Sigmoid colon (tissue), 7 donors: ENCODE data around the gene LAG3. TPM values are rescaled to one million over a fixed set of nuclear protein-coding genes. Genes with fewer than 3 reads are reported as not detected.
A peak's percentile ranks its signal among the peaks of the same experiment; 100 is the strongest.

ENCODE experiments used
- DNase-seq: peaks from one replicate; pipeline ENCODE4 v3.0.0-alpha.2; 2019
- H3K27ac ChIP-seq, 4 donors: fragments of 200-600 bp; sonication (generic); one replicate each; pipeline ENCODE4 v1.5.1; 2016 to 2019; ENCODE audit warnings: mild to moderate bottlenecking in 1 of 4
- H3K27me3 ChIP-seq, 3 donors: fragments of 200-600 bp; sonication (generic); one replicate each; pipeline ENCODE4 v1.5.1; 2019; ENCODE audit warnings: mild to moderate bottlenecking in 1 of 3
- H3K36me3 ChIP-seq, 4 donors: fragments of 200-600 bp; sonication (generic); one replicate each; pipeline ENCODE4 v1.5.1; 2016 to 2019
- H3K4me1 ChIP-seq, 4 donors: fragments of 200-600 bp; sonication (generic); one replicate each; pipeline ENCODE4 v1.5.1; 2017 to 2019
- H3K4me3 ChIP-seq, 4 donors: fragments of 200-600 bp; sonication (generic); one replicate each; pipeline ENCODE4 v1.5.1; 2017 to 2019; ENCODE audit warnings: mild to moderate bottlenecking in 2 of 4, moderate library complexity in 1 of 4
- H3K9me3 ChIP-seq, 4 donors: fragments of 200-600 bp in 3 of 4; sonication (generic) in 3 of 4; one replicate each; pipeline versions ENCODE4 v1.5.1 to v1.6.1; 2013 to 2019
- CTCF ChIP-seq, 4 experiments: fragments of 450-650 bp in 3 of 4; fragments of 200-600 bp in 1 of 4; IDR thresholded peaks; one replicate each; pipeline ENCODE4 v1.5.1; 2016 to 2019; ENCODE audit warnings: antibody characterized with exemption in 4 of 4, mild to moderate bottlenecking in 3 of 4, moderate library complexity in 2 of 4
- EP300 ChIP-seq, 4 donors: sonication (generic); formaldehyde crosslinking; IDR thresholded peaks; one replicate each; pipeline ENCODE4 v1.6.1; 2017; ENCODE audit warnings: antibody characterized with exemption in 4 of 4
- POLR2A ChIP-seq, 2 donors: fragments of 450-650 bp; IDR thresholded peaks; one replicate each; pipeline ENCODE4 v1.6.1; 2016; ENCODE audit warnings: antibody characterized with exemption in 2 of 2, mild to moderate bottlenecking in 2 of 2, moderate library complexity in 2 of 2
- POLR2AphosphoS5 ChIP-seq, 4 donors: sonication (generic); formaldehyde crosslinking; IDR thresholded peaks; one replicate each; pipeline ENCODE4 v1.6.1; 2017; ENCODE audit warnings: antibody characterized with exemption in 4 of 4
- WGBS, 2 donors: extraction: QIAGEN DNeasy Blood & Tissue Kit; methylation state at CpG; one replicate each; pipeline ENCODE4 v1.1.7; 2013; 5-methylcytosine and 5-hydroxymethylcytosine counted together
- intact Hi-C: fragments of 100-400 bp; cut with DNase I; formaldehyde crosslinking; loops from one replicate; pipeline ENCODE4 v1.15.1; 2023
- polyA plus RNA-seq, 3 donors: library from polyadenylated mRNA; stranded (reverse); fragments of 200-250 nt; gene quantifications; one replicate each; pipeline ENCODE4 v1.2.3, GENCODE V29; 2013
- total RNA-seq, 4 donors: library from RNA; depleted of rRNA; stranded (reverse); fragments of >200 nt; gene quantifications; one replicate each; pipeline ENCODE4 v1.1.0, GENCODE V29; 2016
- donor health status: healthy with polysubstance abuse.
- donor health status: Bipolar disorder and iron deficiency.
- donor health status: healthy.

LAG3 gene
- total and polyA plus RNA-seq, 7 donors: 0.60 to 6.9 (median 2.7) TPM

- Histone ChIP-seq H3K36me3 (peaks cover 30 to 51% (median 46%) of the 10 kb centered on the region in 4 donors), H3K27me3 (no peaks in the 10 kb centered on the region), H3K4me3 (peak overlapping the region in 3 of 4 donors; percentile 90 to 92 (median 90)), H3K4me1 (peaks cover 0 to 24% (median 19%) of the 10 kb centered on the region in 4 donors), H3K27ac (peak overlapping the region; percentile 98 to 99 (median 99)), H3K9me3 (no peaks in the 10 kb centered on the region)
- TF ChIP-seq POLR2AphosphoS5 (IDR thresholded peaks at IDR 0.05) (no peak), EP300 (IDR thresholded peaks at IDR 0.05) (no peak), CTCF (IDR thresholded peaks at IDR 0.05) (no peak), POLR2A (IDR thresholded peaks at IDR 0.05) (no peak)
- 75 to 90% methylated on average over 7 of the region's 7 CpGs for WGBS, 2 donors
- intact Hi-C loops: no loop called here
- DNase-seq: no peak
Observed at GRCh38 chr12:6751767-6752166, 20.6 kb upstream of the LAG3 start.

GRCh38 chr12:6752167-6752920 is 20.0 kb upstream of the LAG3 start:
- H3K4me3 ChIP-seq: peak overlapping the region; percentile 90 to 96 (median 91)

DNA sequence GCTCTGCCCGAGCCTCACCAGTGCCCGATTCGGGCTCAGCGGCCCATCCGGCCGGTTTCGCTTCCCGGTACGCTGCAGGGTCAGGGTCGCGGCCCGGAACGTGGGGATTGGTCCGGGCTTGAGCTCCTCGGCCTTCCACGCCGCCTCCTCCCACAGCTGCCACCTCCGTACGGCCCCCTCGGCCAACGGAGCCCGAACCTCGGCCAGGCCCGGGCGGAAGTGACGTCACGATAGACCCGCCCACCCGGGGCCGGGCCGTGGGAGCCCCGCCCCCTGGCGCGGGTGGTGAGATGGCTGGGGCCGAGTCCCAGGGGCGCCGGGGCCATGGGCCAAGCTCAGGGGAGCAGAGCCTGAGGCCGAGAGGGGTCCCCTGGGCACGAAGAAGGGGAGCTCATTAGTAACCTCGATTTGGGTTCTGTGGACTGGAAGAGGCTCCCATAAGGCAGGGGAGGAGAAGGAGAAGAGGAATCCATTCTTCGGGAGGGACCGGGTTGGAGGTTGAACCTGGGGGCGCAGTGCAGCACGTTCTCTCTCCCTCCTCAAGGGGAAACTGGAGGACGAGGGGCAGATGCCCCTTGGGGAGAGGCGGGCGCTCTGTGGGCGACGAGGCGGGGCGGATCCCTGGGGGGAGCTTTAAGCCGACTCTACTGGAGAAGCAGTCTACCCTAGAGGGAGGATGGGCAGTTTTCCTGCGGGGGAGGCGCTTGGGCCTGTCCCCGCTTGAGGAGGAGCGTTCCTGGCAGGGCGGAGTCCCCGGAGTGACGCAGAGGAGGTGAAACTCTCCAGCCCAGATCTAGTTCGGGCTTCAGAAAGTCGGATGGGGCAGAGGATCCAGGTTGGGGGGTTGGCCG is 19.2 kb upstream of the LAG3 start, which contains the start of gene MLF2:
Gene MLF2, minus strand, starts transcription at position 221 of the 851 bp plus-strand sequence. CDS start 807 bp downstream, outside the sequence.
- TF ChIP-seq CTCF (IDR thresholded peaks at IDR 0.05): peak in 1 of 4 experiments; percentile 95
- peak; percentile 96 for TF ChIP-seq POLR2A (IDR thresholded peaks at IDR 0.05)
- peak; percentile 95 to 99 (median 99) for TF ChIP-seq POLR2AphosphoS5 (IDR thresholded peaks at IDR 0.05)
- TF ChIP-seq EP300 (IDR thresholded peaks at IDR 0.05): peak in 1 of 4 donors; percentile 72
- H3K27me3 ChIP-seq: no peaks in the 10 kb centered on the region
- peaks cover 25 to 38% (median 37%) of the 10 kb centered on the region in 4 donors for H3K36me3 ChIP-seq
- intact Hi-C loops: loop anchor here (1.0 kb wide), 3 partner anchors 11 to 72 kb away; no protein-coding TSS in a partner anchor
- H3K4me3 ChIP-seq: peak within 1 kb of the TSS; percentile 90 to 96 (median 91)
- DNase-seq: peak; percentile 100
- peaks cover 0 to 24% (median 19%) of the 10 kb centered on the region in 4 donors for H3K4me1 ChIP-seq
- WGBS, 2 donors: 0 to 1% methylated on average over 62 of the region's 62 CpGs
- H3K9me3 ChIP-seq: no peaks in the 10 kb centered on the region
- H3K27ac ChIP-seq: peak within 1 kb of the TSS; percentile 98 to 99 (median 99)

More at GRCh38 chr12:6752167-6752920, 20.0 kb upstream of the LAG3 start:
- peaks cover 30 to 46% (median 45%) of the 10 kb centered on the region in 4 donors for H3K36me3 ChIP-seq
- peak overlapping the region; percentile 98 to 99 (median 99) for H3K27ac ChIP-seq
- intact Hi-C loops: no loop called here
- H3K4me1 ChIP-seq: peaks cover 0 to 24% (median 19%) of the 10 kb centered on the region in 4 donors
- TF ChIP-seq POLR2AphosphoS5 (IDR thresholded peaks at IDR 0.05) (no peak), CTCF (IDR thresholded peaks at IDR 0.05) (peak in 2 of 4 experiments; percentile 28 to 39)
- no peaks in the 10 kb centered on the region for H3K9me3 ChIP-seq
- no peaks in the 10 kb centered on the region for H3K27me3 ChIP-seq
- DNase-seq: peak; percentile 82
- WGBS, 2 donors: 5 to 8% methylated on average over 24 of the region's 24 CpGs

- peak overlapping the region in 2 of 4 donors; percentile 90 to 96 for H3K4me3 ChIP-seq
- H3K27me3 ChIP-seq: no peaks in the 10 kb centered on the region
- intact Hi-C loops: loop anchor here (1.0 kb wide), 3 partner anchors 10 to 71 kb away; no protein-coding TSS in a partner anchor
- H3K36me3 ChIP-seq: peaks cover 18 to 31% (median 29%) of the 10 kb centered on the region in 4 donors
- no peaks in the 10 kb centered on the region for H3K9me3 ChIP-seq
- H3K4me1 ChIP-seq: peaks cover 0 to 24% (median 19%) of the 10 kb centered on the region in 4 donors
- 1% methylated on average over 7 of the region's 7 CpGs for WGBS, 2 donors
- peak overlapping the region; percentile 98 to 99 (median 99) for H3K27ac ChIP-seq
- no peak for DNase-seq
- TF ChIP-seq EP300 (IDR thresholded peaks at IDR 0.05): no peak
- TF ChIP-seq POLR2A (IDR thresholded peaks at IDR 0.05): no peak
- TF ChIP-seq POLR2AphosphoS5 (IDR thresholded peaks at IDR 0.05): no peak
- peak in 3 of 4 experiments; percentile 84 to 99 (median 88) for TF ChIP-seq CTCF (IDR thresholded peaks at IDR 0.05)
Observed at GRCh38 chr12:6753772-6754356, 18.5 kb upstream of the LAG3 start.
